HepG2 (cell line): Measurements from ENCODE around the gene PLXND1.

Source experiments
- FOXJ3 ChIP-seq: sonication (generic); formaldehyde crosslinking; IDR thresholded peaks from 2 replicates; pipeline ENCODE4 v1.4.0; 2020; ENCODE audit warnings: missing genetic modification reagents, mild to moderate bottlenecking, borderline replicate concordance
- NONO ChIP-seq, 2 experiments: fragments of 450-650 bp in 1 of 2; sonication (generic) in 1 of 2; formaldehyde crosslinking in 1 of 2; IDR thresholded peaks in 1 of 2; conservative IDR thresholded peaks in 1 of 2; 2 replicates each; pipeline versions ENCODE4 v1.6.1 to v1.8.0; 2017 to 2022; ENCODE audit warnings: mild to moderate bottlenecking in 1 of 2, missing genetic modification reagents in 1 of 2, moderate library complexity in 1 of 2
- POLR2AphosphoS5 ChIP-seq: IDR thresholded peaks from 2 replicates; pipeline ENCODE4 v1.6.1; 2012; ENCODE audit warnings: low read depth, low read length
- RERE ChIP-seq: IDR thresholded peaks from 2 replicates; pipeline ENCODE4 v1.6.1; 2016; ENCODE audit warnings: low read depth, missing genetic modification reagents, missing compliant biosample characterization
- REST ChIP-seq, 2 experiments: IDR thresholded peaks; 2 replicates each; pipeline ENCODE4 v1.6.1; 2011 to 2012; ENCODE audit warnings: low read length in 2 of 2, borderline replicate concordance in 1 of 2, low read depth in 1 of 2, mild to moderate bottlenecking in 1 of 2, moderate library complexity in 1 of 2
- SALL2 ChIP-seq: sonication (generic); formaldehyde crosslinking; IDR thresholded peaks from 2 replicates; pipeline ENCODE4 v1.8.1; 2023; ENCODE audit warnings: mild to moderate bottlenecking, missing genetic modification reagents, inconsistent platforms
- SMAD1 ChIP-seq: sonication (generic); formaldehyde crosslinking; IDR thresholded peaks from 2 replicates; pipeline ENCODE4 v1.4.0; 2020; ENCODE audit warnings: missing genetic modification reagents, low read depth, mild to moderate bottlenecking, borderline replicate concordance
- ZBTB3 ChIP-seq: sonication (generic); formaldehyde crosslinking; IDR thresholded peaks from 2 replicates; pipeline ENCODE4 v1.4.0; 2020; ENCODE audit warnings: low read depth, mild to moderate bottlenecking, moderate library complexity, missing genetic modification reagents, borderline replicate concordance
- ZNF225 ChIP-seq: sonication (generic); formaldehyde crosslinking; IDR thresholded peaks from 2 replicates; pipeline ENCODE4 v1.4.0; 2020; ENCODE audit warnings: mild to moderate bottlenecking, missing genetic modification reagents
- ZNF607 ChIP-seq: sonication (generic); formaldehyde crosslinking; IDR thresholded peaks from 2 replicates; pipeline ENCODE4 v1.5.1; 2020; ENCODE audit warnings: missing genetic modification reagents, mild to moderate bottlenecking, borderline replicate concordance

GRCh38 chr3:129651435-129652202 is 45.1 kb upstream of the PLXND1 start:
- TF ChIP-seq POLR2AphosphoS5 (no peak), ZNF607 (CRISPR knock-in tag) (no peak), RERE (CRISPR knock-in tag) (no peak), SALL2 (no peak), SMAD1 (CRISPR knock-in tag) (no peak), ZNF225 (CRISPR knock-in tag) (no peak), REST (IDR thresholded peaks at IDR 0.05; ENCODE audit: borderline replicate concordance in 1 of 2, low read depth in 1 of 2, low read length in 2 of 2) (no peak), NONO (IDR thresholded peaks at IDR 0.05) (no peak), NONO (CRISPR knock-in tag; conservative IDR thresholded peaks at IDR 0.05) (no peak), FOXJ3 (CRISPR knock-in tag) (no peak), ZBTB3 (CRISPR knock-in tag) (no peak)
